Tibial nerve (tissue), 4 donors: ENCODE results near the gene CEP164. TPM values are rescaled to one million over a fixed set of nuclear protein-coding genes. Genes with fewer than 3 reads are reported as not detected.

ENCODE experiments used
- DNase-seq, 2 donors: peaks; one replicate each; pipeline ENCODE4 v3.0.0-alpha.2; 2019; ENCODE audit warnings: low spot score in 2 of 2
- H3K27ac ChIP-seq, 4 donors: fragments of 200-600 bp; sonication (generic) in 3 of 4; one replicate each; pipeline ENCODE4 v1.5.1; 2017 to 2019; ENCODE audit warnings: mild to moderate bottlenecking in 1 of 4
- H3K27me3 ChIP-seq, 2 donors: fragments of 200-600 bp; sonication (generic) in 1 of 2; one replicate each; pipeline versions ENCODE4 v1.5.1 to v1.6.0; 2017 to 2019
- H3K36me3 ChIP-seq, 3 donors: fragments of 200-600 bp; sonication (generic); one replicate each; pipeline ENCODE4 v1.5.1; 2018 to 2019
- H3K4me1 ChIP-seq, 4 donors: fragments of 200-600 bp; sonication (generic) in 3 of 4; one replicate each; pipeline ENCODE4 v1.5.1; 2017 to 2019
- H3K4me3 ChIP-seq, 4 donors: fragments of 200-600 bp; sonication (generic) in 3 of 4; one replicate each; pipeline ENCODE4 v1.5.1; 2017 to 2019; ENCODE audit warnings: mild to moderate bottlenecking in 1 of 4, moderate library complexity in 1 of 4
- H3K9me3 ChIP-seq, 4 donors: fragments of 200-600 bp; sonication (generic) in 3 of 4; one replicate each; pipeline ENCODE4 v1.5.1; 2017 to 2019
- EP300 ChIP-seq, 2 donors: sonication (generic); formaldehyde crosslinking; IDR thresholded peaks; one replicate each; pipeline ENCODE4 v1.6.1; 2017; ENCODE audit warnings: antibody characterized with exemption in 2 of 2, mild to moderate bottlenecking in 1 of 2
- POLR2A ChIP-seq, 2 donors: fragments of 450-650 bp; IDR thresholded peaks; one replicate each; pipeline ENCODE4 v1.6.1; 2017; ENCODE audit warnings: antibody characterized with exemption in 2 of 2, mild to moderate bottlenecking in 2 of 2, moderate library complexity in 2 of 2
- WGBS, 2 donors: methylation state at CpG; one replicate each; pipeline ENCODE4 v1.1.5; 2018; 5-methylcytosine and 5-hydroxymethylcytosine counted together
- total RNA-seq, 4 donors: library from RNA; depleted of rRNA; stranded (reverse); fragments of >200 nt; gene quantifications; one replicate each; pipeline ENCODE4 v1.1.0, GENCODE V29; 2016
- TF ChIP-seq, protein P1 (sequence below), 5 experiments: fragments of 200-600 bp in 3 of 5; fragments of 450-650 bp in 2 of 5; sonication (generic) in 3 of 5; IDR thresholded peaks; one replicate each; pipeline ENCODE4 v1.5.1; 2016 to 2019; ENCODE audit warnings: antibody characterized with exemption in 5 of 5, mild to moderate bottlenecking in 3 of 5, moderate library complexity in 2 of 5

Gene CEP164
- total RNA-seq, 4 donors from 2014 or later: 23.9 to 53.4 (median 39.4) TPM

DNA sequence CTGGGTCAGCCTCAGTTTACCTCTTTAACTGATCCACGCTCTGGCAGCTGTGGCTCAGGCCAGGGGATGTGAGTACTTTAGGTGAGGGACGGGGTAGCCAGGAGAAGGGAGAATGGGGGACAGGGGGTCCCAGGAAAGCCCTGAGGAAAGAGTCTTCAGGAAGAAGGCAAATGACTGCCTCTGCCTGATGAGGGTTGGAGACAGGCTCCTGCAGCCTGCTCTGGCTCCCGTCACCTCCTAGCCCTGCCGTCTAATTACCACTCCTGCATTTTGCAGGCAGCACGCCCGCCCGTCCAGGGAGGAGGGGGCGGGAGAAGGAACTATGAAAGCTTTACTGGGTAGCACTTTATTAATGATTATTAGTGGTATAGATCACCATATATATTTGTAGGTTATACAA lies 116.6 kb downstream of the CEP164 start:
- Histone ChIP-seq H3K27ac (no peak overlapping the region), H3K27me3 (peaks cover 0 to 30% of the 10 kb centered on the region in 2 donors), H3K4me1 (peaks cover 0 to 9% (median 0%) of the 10 kb centered on the region in 4 donors), H3K9me3 (no peaks in the 10 kb centered on the region), H3K4me3 (no peak overlapping the region), H3K36me3 (no peaks in the 10 kb centered on the region)
- no peak for DNase-seq
- 56 to 67% methylated on average over 8 of the region's 8 CpGs for WGBS, 2 donors
- TF ChIP-seq POLR2A (IDR thresholded peaks at IDR 0.05): no peak
- TF ChIP-seq, protein P1, sequence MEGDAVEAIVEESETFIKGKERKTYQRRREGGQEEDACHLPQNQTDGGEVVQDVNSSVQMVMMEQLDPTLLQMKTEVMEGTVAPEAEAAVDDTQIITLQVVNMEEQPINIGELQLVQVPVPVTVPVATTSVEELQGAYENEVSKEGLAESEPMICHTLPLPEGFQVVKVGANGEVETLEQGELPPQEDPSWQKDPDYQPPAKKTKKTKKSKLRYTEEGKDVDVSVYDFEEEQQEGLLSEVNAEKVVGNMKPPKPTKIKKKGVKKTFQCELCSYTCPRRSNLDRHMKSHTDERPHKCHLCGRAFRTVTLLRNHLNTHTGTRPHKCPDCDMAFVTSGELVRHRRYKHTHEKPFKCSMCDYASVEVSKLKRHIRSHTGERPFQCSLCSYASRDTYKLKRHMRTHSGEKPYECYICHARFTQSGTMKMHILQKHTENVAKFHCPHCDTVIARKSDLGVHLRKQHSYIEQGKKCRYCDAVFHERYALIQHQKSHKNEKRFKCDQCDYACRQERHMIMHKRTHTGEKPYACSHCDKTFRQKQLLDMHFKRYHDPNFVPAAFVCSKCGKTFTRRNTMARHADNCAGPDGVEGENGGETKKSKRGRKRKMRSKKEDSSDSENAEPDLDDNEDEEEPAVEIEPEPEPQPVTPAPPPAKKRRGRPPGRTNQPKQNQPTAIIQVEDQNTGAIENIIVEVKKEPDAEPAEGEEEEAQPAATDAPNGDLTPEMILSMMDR (IDR thresholded peaks at IDR 0.05): no peak

DNA sequence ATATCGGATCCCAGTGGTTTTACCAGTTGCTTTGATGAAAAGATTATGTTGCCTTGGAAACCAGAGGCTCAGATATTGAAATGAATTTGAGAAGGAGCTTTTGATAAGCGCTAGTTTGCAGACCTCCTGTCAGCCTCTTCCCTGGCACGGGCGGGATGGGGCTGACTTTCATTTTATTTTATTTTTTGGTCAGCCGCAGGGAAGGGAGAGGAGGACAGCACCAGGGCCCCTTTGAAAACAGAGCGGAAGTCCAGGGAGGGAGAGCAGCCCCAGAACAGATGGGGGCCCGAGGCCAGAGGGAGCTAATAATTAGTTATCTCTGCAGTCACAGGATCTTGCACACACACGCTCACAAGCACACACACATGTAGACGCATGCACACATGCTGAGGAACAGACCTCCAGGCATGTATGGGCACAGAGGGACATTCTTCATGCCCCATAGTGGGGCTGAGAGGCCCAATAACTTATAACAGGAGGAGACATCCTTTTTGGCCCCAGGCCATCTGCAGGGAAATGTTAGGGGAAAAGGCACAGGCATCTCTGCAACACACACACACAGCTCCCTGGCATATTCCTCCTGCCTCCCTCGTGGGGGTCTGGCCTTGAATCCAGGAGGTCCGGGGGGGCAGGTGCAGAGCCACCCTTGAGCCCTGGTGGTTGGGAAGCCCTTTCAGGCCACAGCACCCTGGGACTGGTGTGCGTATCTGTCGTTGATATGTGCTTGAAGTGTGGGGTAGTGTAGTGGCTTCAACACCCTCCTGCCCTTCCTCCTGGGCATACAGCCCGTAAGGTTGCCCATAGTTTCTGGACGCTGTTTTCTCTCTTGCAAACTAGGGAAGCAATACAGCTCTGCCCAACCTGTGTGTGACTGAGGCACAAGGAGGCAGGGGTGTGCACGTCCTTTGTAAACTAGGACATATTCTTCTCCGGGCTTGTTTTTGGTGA lies 117.3 kb downstream of the CEP164 start:
- TF ChIP-seq, protein P1 (IDR thresholded peaks at IDR 0.05): no peak
- Histone ChIP-seq H3K4me1 (peaks cover 0 to 9% (median 0%) of the 10 kb centered on the region in 4 donors), H3K36me3 (no peaks in the 10 kb centered on the region), H3K27ac (no peak overlapping the region), H3K9me3 (no peaks in the 10 kb centered on the region), H3K4me3 (no peak overlapping the region), H3K27me3 (peaks cover 0 to 30% of the 10 kb centered on the region in 2 donors)
- 66 to 69% methylated on average over 17 of the region's 17 CpGs for WGBS, 2 donors
- DNase-seq: no peak

DNA sequence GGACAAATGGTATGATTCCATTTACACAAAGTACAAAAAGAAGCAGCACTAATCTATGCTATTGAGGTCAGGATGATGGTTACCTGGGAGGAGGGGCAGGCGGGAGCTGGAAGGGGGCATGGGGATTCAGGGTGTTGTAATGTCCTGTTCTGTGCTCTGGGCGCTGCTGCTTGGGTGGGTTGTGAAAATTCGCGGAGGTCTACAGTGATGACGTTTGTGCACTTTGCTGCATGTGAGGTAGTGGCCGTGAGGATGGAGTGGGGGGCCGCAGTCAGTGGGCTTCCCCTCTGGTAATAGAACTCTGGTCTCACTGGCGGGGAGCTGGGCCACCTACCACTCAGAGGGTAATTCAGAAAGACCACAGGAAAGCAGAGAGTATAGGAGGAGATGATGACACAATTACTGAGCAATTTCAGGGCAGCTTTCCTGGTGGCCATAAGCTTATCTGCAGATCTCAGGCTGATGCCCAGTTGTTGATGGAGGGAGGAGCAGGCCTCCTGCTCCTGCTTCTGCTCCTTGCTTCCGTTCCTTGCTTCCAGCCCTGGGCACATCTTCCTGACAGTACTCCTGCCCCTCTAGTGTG lies 121.5 kb downstream of the CEP164 start:
- H3K27ac ChIP-seq: no peak overlapping the region
- H3K4me1 ChIP-seq: no peaks in the 10 kb centered on the region
- H3K36me3 ChIP-seq: no peaks in the 10 kb centered on the region
- H3K9me3 ChIP-seq: peaks cover 0 to 18% (median 0%) of the 10 kb centered on the region in 4 donors
- no peak for TF ChIP-seq EP300 (IDR thresholded peaks at IDR 0.05)
- TF ChIP-seq, protein P1 (IDR thresholded peaks at IDR 0.05): no peak
- no peak for DNase-seq
- H3K27me3 ChIP-seq: peaks cover 0 to 12% of the 10 kb centered on the region in 2 donors
- 86 to 90% methylated on average over 9 of the region's 9 CpGs for WGBS, 2 donors
- H3K4me3 ChIP-seq: no peak overlapping the region

DNA sequence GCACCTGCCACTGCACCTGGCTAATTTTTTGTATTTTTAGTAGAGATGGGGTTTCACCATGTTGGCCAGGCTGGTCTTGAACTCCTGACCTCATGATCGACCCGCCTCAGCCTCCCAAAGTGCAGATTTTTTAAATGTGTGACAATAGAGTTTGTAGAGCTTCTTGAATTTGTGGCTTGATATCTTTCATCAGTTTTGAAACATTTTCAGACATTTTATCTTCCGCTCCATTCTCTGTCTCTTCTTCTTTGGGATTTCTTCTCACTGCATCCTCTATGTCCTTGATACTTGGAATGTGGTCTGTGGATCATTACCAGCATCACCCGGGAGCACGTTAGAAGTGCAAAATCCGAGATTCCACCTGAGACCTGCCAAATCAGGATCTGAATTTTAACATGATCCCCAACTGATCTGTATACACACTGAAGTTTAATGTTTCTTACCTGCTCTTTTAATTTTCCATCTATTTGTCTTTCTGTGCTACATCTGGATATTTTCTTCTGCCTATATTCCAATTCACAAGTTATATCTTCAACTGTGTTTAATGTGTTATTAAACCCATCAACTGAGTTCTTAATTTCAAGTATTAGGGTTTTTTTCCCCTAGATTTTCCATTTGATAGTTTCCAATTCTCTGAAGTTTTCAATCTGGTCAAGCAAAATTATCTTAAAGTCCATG lies 126.4 kb downstream of the CEP164 start:
- Histone ChIP-seq H3K27me3 (no peaks in the 10 kb centered on the region), H3K4me1 (no peaks in the 10 kb centered on the region), H3K27ac (no peak overlapping the region), H3K9me3 (peaks cover 0 to 27% (median 0%) of the 10 kb centered on the region in 4 donors), H3K4me3 (no peak overlapping the region), H3K36me3 (no peaks in the 10 kb centered on the region)
- no peak for DNase-seq
- 93% methylated on average over 6 of the region's 6 CpGs for whole genome bisulfite sequencing, 2 donors
- TF ChIP-seq EP300 (IDR thresholded peaks at IDR 0.05): no peak
- no peak for TF ChIP-seq POLR2A (IDR thresholded peaks at IDR 0.05)
- TF ChIP-seq, protein P1 (IDR thresholded peaks at IDR 0.05): no peak

DNA sequence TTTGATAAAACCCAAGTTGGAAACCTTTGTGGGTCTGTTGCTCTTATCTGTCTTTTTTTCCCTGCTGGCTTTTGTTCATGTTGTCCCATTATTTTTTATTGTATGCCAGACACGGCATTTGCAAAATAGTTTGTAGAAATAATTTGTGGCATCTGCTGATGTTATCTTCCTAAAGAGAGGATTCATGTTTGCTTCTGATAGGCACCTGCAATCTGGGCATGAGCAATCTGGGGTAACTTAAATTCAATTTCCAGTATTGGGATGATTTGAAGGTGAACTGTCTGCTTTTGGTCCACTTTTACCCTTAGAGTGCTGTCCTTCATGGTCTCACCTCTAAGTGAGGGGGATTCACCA lies 126.9 kb downstream of the CEP164 start:
- DNase-seq: no peak
- Histone ChIP-seq H3K4me1 (no peaks in the 10 kb centered on the region), H3K4me3 (no peak overlapping the region), H3K27me3 (no peaks in the 10 kb centered on the region), H3K36me3 (no peaks in the 10 kb centered on the region), H3K9me3 (peaks cover 0 to 27% (median 0%) of the 10 kb centered on the region in 4 donors), H3K27ac (no peak overlapping the region)
- no peak for TF ChIP-seq EP300 (IDR thresholded peaks at IDR 0.05)
- TF ChIP-seq, protein P1 (IDR thresholded peaks at IDR 0.05): no peak
- TF ChIP-seq POLR2A (IDR thresholded peaks at IDR 0.05): no peak
- 78 to 88% methylated on average over 1 of the region's 1 CpG for WGBS, 2 donors
